PC-3 (cell line): ENCODE measurements around the gene COL13A1. TPM values are rescaled to one million over a fixed set of nuclear protein-coding genes. Genes with fewer than 3 reads are reported as not detected.

Experiments used
- ATAC-seq: fragments of 200-7000 bp; cut with Tn5 transposase; 2 replicates; pipeline ENCODE4 v1.9.1; 2020; ENCODE audit warnings: mild to moderate bottlenecking, moderate library complexity
- BruUV-seq: library from RNA; stranded (reverse); fragments of 400-500 nt; replicated peaks from 2 replicates; lab custom pipeline; 2021; lab: Mats Ljungman, UMichigan
- CTCF ChIA-PET: fragments of 300-600 bp; sonication (Branson Sonifier 250); formaldehyde crosslinking; loops from one replicate; lab custom pipeline; 2022; ENCODE audit warnings: antibody characterized with exemption; lab: Charles Lee
- POLR2A ChIA-PET: fragments of 300-600 bp; sonication (Branson Sonifier 250); formaldehyde crosslinking; loops from one replicate; lab custom pipeline; 2022; ENCODE audit warnings: antibody characterized with exemption; ENCODE audit not compliant: unreplicated experiment; lab: Charles Lee
- DNase-seq: peaks from one replicate; pipeline ENCODE4 v3.0.0-alpha.2; 2015
- H2AFZ ChIP-seq: fragments of 300-600 bp; sonication (generic); 2 replicates; pipeline ENCODE4 v1.6.0; 2016; ENCODE audit warnings: antibody characterized with exemption, low read length
- H3F3A ChIP-seq: fragments of 300-600 bp; sonication (generic); one replicate; pipeline ENCODE4 v1.6.0; 2017; ENCODE audit warnings: antibody characterized with exemption, low read length, control low read depth, mild to moderate bottlenecking; ENCODE audit not compliant: unreplicated experiment
- H3K27ac ChIP-seq: fragments of 300-600 bp; sonication (generic); 2 replicates; pipeline ENCODE4 v1.5.1; 2016; ENCODE audit warnings: mild to moderate bottlenecking, low read length
- H3K27me3 ChIP-seq: fragments of 300-600 bp; sonication (generic); 2 replicates; pipeline ENCODE4 v1.6.1; 2016; ENCODE audit warnings: low read length, mixed read lengths
- H3K36me3 ChIP-seq: fragments of 300-600 bp; sonication (generic); 2 replicates; pipeline ENCODE4 v1.6.1; 2016; ENCODE audit warnings: low read depth, mixed run types, low read length, mixed read lengths
- H3K4me1 ChIP-seq: fragments of 300-600 bp; sonication (generic); 2 replicates; pipeline ENCODE4 v1.5.1; 2016; ENCODE audit warnings: low read length; ENCODE audit not compliant: insufficient read depth
- H3K4me2 ChIP-seq: fragments of 300-600 bp; sonication (generic); 2 replicates; pipeline ENCODE4 v1.6.0; 2016; ENCODE audit warnings: low read length
- H3K4me3 ChIP-seq: fragments of 300-600 bp; sonication (generic); 2 replicates; pipeline ENCODE4 v1.5.1; 2016; ENCODE audit warnings: mild to moderate bottlenecking, low read length, mixed read lengths
- H3K79me2 ChIP-seq: fragments of 300-600 bp; sonication (generic); 2 replicates; pipeline ENCODE4 v1.6.1; 2017; ENCODE audit warnings: low read length, mixed read lengths
- H3K9ac ChIP-seq: fragments of 300-600 bp; sonication (generic); 2 replicates; pipeline ENCODE4 v1.6.0; 2016; ENCODE audit warnings: mild to moderate bottlenecking, low read length
- H3K9me2 ChIP-seq: fragments of 300-600 bp; sonication (generic); replicated peaks from 2 replicates; pipeline ENCODE4 v1.6.1; 2016; ENCODE audit warnings: mixed run types, low read length, mixed read lengths
- H3K9me3 ChIP-seq: fragments of 300-600 bp; sonication (generic); 2 replicates; pipeline ENCODE4 v1.6.1; 2016; ENCODE audit warnings: low read length, mixed read lengths
- H4K20me1 ChIP-seq: fragments of 300-600 bp; sonication (generic); 2 replicates; pipeline ENCODE4 v1.6.1; 2016; ENCODE audit warnings: low read length, mixed read lengths
- EZH2 ChIP-seq: fragments of 300-600 bp; sonication (generic); IDR thresholded peaks from one replicate; pipeline ENCODE4 v1.6.1; 2017; ENCODE audit warnings: antibody characterized with exemption, mild to moderate bottlenecking, low read length; ENCODE audit not compliant: unreplicated experiment
- EZH2phosphoT487 ChIP-seq: fragments of 300-600 bp; sonication (generic); IDR thresholded peaks from 2 replicates; pipeline ENCODE4 v1.6.1; 2018; ENCODE audit warnings: mild to moderate bottlenecking, antibody characterized with exemption, low read length, borderline replicate concordance
- intact Hi-C: fragments of 100-400 bp; cut with micrococcal nuclease; formaldehyde crosslinking; loops from 2 replicates; pipeline ENCODE4 v1.9.0; 2023
- total RNA-seq: library from RNA; depleted of rRNA; stranded (reverse); fragments of >200 nt; gene quantifications from 2 replicates; pipeline ENCODE4 v1.2.3, GENCODE V29; 2014
- TF ChIP-seq, protein P1 (sequence below): fragments of 300-600 bp; sonication (generic); conservative IDR thresholded peaks from 2 replicates; pipeline ENCODE4 v1.5.1; 2017; ENCODE audit warnings: antibody characterized with exemption, low read depth, mild to moderate bottlenecking, low read length

COL13A1 gene
- total RNA-seq, 1 experiment from 2014 or later: 201 TPM

DNA sequence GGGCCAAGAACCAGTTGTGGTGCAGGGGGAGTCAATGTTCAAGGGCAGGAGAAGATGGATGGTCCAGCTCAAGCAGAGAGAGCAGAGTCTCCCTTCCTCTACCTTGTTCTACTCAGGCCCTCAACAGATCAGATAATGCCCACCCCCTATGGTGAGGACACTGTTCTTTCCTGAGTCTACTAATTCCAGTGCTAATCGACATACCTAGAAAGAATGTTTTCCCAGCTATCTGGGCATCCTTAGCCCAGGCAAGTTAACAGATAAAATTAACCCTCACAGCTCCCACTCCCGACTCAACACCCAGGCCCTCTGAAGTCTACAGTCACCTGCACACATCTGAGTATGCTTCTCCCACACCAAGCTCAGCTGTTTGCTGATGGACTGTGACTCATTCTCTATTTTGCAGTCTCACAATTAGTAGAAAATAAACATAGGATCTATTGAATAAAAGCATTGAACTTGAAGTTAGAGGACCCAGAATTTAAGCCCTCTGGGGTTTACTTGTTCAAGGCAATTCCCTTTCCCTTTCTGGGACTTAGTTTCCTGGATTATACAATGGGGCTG, 17.1 kb downstream of the COL13A1 start:
- no peak overlapping the region for H3K9ac ChIP-seq
- H3F3A ChIP-seq: no peaks in the 10 kb centered on the region
- no peaks in the 10 kb centered on the region for H3K9me3 ChIP-seq
- H2AFZ ChIP-seq: no peak overlapping the region
- peaks cover 55% of the 10 kb centered on the region for H4K20me1 ChIP-seq
- H3K4me3 ChIP-seq: no peak overlapping the region
- peaks cover 96% of the 10 kb centered on the region for H3K79me2 ChIP-seq
- no peaks in the 10 kb centered on the region for H3K9me2 ChIP-seq
- TF ChIP-seq EZH2 (no peak), EZH2phosphoT487 (no peak)
- peaks cover 23% of the 10 kb centered on the region for H3K4me1 ChIP-seq
- peak overlapping the region; percentile 1 for H3K4me2 ChIP-seq
- H3K27ac ChIP-seq: no peak overlapping the region
- no TSS peak for BruUV-seq
- ChIA-PET CTCF (interaction anchor here (0.7 to 1.0 kb wide), 2 partner anchors 96 to 139 kb away, joined by 3 read pairs; no protein-coding TSS in a partner anchor), POLR2A (no interaction called here)
- peak; percentile 58 for DNase-seq
- intact Hi-C loops: no loop called here
- peak; percentile 65 for ATAC-seq
- no peaks in the 10 kb centered on the region for H3K27me3 ChIP-seq
- H3K36me3 ChIP-seq: peaks cover 43% of the 10 kb centered on the region

DNA sequence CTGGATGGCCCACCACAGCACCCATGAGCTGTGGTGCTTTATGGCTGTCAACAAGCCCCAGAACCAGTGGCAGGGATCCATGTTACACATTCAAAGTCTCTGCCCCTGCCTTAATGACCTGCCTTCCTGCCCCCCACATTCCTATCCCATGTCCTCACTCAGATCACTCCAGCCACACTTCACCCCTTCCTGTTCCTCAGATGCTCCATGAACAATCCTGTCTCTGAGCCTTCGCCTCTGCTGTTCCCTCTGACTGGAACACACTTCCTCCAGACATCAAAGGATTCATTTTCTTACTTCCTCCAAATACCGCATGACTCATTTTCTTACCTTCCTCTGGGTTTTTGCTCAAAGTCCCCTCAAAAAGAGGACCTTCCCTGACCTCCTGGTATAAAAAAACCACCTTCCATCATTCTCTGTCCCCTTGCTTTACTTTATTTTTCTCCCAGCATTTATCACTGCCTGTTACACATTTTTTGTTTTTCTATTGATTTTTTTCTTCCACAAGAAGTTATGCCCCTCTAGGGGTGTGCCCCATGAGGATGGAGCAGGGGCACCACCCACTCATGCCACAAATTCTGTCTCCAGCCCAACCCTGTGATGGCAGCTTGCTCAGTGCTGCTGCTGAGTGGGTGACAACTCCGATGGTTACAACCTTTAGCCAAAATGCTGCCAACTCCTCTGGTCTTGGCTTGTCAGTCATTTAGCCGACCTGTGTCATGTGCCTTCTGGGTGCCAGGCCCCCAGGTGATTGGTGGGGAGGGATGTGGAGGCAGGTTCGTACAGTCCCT, 18.2 kb downstream of the COL13A1 start:
- ChIA-PET CTCF (no interaction called here), POLR2A (no interaction called here)
- peaks cover 90% of the 10 kb centered on the region for H3K79me2 ChIP-seq
- H3K4me1 ChIP-seq: peaks cover 23% of the 10 kb centered on the region
- no peak overlapping the region for H3K4me3 ChIP-seq
- H3K4me2 ChIP-seq: peak overlapping the region; percentile 1
- DNase-seq (peak; percentile 79), ATAC-seq (peak; percentile 59)
- no TSS peak for BruUV-seq
- no peaks in the 10 kb centered on the region for H3K27me3 ChIP-seq
- H3K9me2 ChIP-seq: no peaks in the 10 kb centered on the region
- intact Hi-C loops: no loop called here
- peaks cover 49% of the 10 kb centered on the region for H3K36me3 ChIP-seq
- no peak overlapping the region for H2AFZ ChIP-seq
- H3K9ac ChIP-seq: no peak overlapping the region
- H3K9me3 ChIP-seq: no peaks in the 10 kb centered on the region
- no peak overlapping the region for H3K27ac ChIP-seq
- H3F3A ChIP-seq: no peaks in the 10 kb centered on the region
- H4K20me1 ChIP-seq: peaks cover 48% of the 10 kb centered on the region
- TF ChIP-seq, protein P1, sequence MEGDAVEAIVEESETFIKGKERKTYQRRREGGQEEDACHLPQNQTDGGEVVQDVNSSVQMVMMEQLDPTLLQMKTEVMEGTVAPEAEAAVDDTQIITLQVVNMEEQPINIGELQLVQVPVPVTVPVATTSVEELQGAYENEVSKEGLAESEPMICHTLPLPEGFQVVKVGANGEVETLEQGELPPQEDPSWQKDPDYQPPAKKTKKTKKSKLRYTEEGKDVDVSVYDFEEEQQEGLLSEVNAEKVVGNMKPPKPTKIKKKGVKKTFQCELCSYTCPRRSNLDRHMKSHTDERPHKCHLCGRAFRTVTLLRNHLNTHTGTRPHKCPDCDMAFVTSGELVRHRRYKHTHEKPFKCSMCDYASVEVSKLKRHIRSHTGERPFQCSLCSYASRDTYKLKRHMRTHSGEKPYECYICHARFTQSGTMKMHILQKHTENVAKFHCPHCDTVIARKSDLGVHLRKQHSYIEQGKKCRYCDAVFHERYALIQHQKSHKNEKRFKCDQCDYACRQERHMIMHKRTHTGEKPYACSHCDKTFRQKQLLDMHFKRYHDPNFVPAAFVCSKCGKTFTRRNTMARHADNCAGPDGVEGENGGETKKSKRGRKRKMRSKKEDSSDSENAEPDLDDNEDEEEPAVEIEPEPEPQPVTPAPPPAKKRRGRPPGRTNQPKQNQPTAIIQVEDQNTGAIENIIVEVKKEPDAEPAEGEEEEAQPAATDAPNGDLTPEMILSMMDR: no peak

DNA sequence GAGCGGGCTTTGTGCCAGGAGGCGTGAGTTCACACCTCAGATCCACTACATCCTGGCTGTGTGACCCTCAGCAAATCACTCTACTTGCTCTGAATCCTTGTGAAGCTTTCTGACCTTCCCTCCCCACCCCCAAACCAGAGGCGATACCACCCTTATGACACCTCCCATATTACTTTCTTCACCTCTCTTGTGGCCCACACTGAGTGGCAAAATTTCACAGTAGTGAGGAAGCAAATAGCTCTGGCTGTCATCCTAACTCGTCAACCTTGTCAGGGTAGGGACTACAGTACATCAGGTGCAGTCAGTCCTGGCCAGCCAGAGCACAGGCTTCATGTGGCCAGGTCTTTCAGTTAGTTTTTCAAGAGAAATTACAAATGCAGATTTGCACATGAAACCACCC, 19.1 kb downstream of the COL13A1 start:
- Histone ChIP-seq H3K4me3 (no peak overlapping the region), H3K27me3 (no peaks in the 10 kb centered on the region), H3K79me2 (peaks cover 88% of the 10 kb centered on the region), H3K4me1 (peaks cover 23% of the 10 kb centered on the region), H3K36me3 (peaks cover 55% of the 10 kb centered on the region), H3K27ac (no peak overlapping the region), H2AFZ (no peak overlapping the region), H3K9me2 (no peaks in the 10 kb centered on the region), H3K4me2 (no peak overlapping the region), H3F3A (no peaks in the 10 kb centered on the region), H3K9me3 (no peaks in the 10 kb centered on the region), H3K9ac (no peak overlapping the region), H4K20me1 (peaks cover 52% of the 10 kb centered on the region)
- POLR2A ChIA-PET: no interaction called here
- CTCF ChIA-PET: no interaction called here
- DNase-seq (no peak), ATAC-seq (no peak)
- TF ChIP-seq, protein P1: no peak
- TF ChIP-seq EZH2 (no peak), EZH2phosphoT487 (no peak)
- intact Hi-C loops: no loop called here
- no TSS peak for BruUV-seq
